ENCODE data around the gene BLCAP.

DNA sequence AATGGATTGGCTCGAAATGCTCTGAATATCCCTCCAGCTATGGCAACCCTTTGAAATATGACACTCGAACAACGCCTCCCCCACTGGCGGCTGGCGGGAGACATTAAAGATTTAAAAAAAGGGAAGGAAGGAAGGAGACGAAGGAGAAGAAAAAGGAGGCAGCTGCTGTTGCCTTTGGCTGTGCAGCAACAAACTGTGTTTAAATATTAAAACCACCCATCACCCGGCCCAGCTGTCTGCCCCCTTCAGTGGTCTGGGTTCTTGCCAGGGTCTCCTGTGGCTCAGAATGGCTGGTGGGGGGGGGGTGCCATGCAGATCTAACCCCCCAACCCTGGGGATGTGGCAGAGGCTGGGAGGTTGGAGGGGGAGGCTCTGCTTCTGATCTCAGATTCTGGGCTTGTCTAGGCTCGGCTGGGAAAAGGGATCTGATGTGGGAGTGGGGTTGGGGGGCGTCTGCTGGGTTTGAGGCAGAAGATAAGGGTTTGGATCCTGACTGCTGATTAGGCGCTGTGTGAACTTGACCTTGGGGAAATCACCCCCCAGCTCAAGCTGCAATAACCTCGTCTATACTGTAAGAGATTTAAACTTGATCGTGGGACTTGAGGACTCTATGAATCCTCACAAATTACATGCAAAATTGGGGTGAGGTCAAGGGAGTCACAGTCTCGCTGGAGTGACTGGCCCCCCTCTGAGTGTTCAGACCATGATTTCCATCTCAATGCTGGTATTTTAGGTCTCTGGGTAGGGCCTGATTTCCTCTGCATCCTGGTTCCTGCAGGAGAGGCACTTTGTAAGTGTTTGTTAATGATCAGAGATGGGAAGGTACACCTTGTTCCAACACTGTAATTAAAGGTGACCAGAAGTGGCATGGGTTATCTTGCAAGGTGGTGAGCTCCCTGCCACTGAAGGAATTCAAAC is 40.3 kb upstream of the BLCAP start:
- TF ChIP-seq FOS (IDR thresholded peaks at IDR 0.05; ENCODE audit: borderline replicate concordance, insufficient read depth, low read length): no peak
- no peak for TF ChIP-seq JUN (IDR thresholded peaks at IDR 0.05; ENCODE audit: borderline replicate concordance, insufficient read depth, insufficient read length, low read depth)
- TF ChIP-seq, protein P1, sequence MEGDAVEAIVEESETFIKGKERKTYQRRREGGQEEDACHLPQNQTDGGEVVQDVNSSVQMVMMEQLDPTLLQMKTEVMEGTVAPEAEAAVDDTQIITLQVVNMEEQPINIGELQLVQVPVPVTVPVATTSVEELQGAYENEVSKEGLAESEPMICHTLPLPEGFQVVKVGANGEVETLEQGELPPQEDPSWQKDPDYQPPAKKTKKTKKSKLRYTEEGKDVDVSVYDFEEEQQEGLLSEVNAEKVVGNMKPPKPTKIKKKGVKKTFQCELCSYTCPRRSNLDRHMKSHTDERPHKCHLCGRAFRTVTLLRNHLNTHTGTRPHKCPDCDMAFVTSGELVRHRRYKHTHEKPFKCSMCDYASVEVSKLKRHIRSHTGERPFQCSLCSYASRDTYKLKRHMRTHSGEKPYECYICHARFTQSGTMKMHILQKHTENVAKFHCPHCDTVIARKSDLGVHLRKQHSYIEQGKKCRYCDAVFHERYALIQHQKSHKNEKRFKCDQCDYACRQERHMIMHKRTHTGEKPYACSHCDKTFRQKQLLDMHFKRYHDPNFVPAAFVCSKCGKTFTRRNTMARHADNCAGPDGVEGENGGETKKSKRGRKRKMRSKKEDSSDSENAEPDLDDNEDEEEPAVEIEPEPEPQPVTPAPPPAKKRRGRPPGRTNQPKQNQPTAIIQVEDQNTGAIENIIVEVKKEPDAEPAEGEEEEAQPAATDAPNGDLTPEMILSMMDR (IDR thresholded peaks at IDR 0.05; ENCODE audit: extremely low read depth in 1 of 2, insufficient read depth in 1 of 2, low read depth in 1 of 2, low read length in 2 of 2): no peak
